Esophagus squamous epithelium (tissue), 4 donors: Measurements from ENCODE around the gene UBE2O.

Experiments
- POLR2A ChIP-seq, 4 donors: fragments of 450-650 bp; IDR thresholded peaks; one replicate each; pipeline ENCODE4 v1.6.1; 2017; ENCODE audit warnings: antibody characterized with exemption in 4 of 4, mild to moderate bottlenecking in 4 of 4, moderate library complexity in 3 of 4
- TF ChIP-seq, protein P1 (sequence below), 6 experiments: fragments of 450-650 bp in 4 of 6; fragments of 200-600 bp in 2 of 6; sonication (generic) in 2 of 6; IDR thresholded peaks; one replicate each; pipeline ENCODE4 v1.5.1; 2016 to 2019; ENCODE audit warnings: antibody characterized with exemption in 6 of 6, mild to moderate bottlenecking in 4 of 6, moderate library complexity in 4 of 6

DNA sequence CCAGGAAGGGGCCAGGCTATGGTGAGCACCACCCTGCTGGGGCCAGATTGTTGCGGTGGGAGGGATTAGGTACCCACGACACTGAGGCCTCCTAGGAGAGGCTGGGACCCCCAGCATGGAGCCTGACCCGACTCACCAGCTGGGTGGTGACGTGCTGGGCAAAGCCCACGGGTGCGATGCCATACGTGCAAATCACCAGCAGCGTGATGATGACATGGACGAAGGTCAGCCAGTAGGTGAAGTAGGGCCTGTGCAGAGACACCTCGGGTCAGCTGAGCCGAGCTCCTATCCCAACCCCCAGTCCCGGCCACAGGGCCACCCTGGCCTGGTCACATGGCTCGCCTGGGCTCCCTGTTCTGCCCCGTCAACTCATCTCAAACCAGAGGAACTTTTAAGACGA is 21.9 kb upstream of the UBE2O start:
- TF ChIP-seq, protein P1, sequence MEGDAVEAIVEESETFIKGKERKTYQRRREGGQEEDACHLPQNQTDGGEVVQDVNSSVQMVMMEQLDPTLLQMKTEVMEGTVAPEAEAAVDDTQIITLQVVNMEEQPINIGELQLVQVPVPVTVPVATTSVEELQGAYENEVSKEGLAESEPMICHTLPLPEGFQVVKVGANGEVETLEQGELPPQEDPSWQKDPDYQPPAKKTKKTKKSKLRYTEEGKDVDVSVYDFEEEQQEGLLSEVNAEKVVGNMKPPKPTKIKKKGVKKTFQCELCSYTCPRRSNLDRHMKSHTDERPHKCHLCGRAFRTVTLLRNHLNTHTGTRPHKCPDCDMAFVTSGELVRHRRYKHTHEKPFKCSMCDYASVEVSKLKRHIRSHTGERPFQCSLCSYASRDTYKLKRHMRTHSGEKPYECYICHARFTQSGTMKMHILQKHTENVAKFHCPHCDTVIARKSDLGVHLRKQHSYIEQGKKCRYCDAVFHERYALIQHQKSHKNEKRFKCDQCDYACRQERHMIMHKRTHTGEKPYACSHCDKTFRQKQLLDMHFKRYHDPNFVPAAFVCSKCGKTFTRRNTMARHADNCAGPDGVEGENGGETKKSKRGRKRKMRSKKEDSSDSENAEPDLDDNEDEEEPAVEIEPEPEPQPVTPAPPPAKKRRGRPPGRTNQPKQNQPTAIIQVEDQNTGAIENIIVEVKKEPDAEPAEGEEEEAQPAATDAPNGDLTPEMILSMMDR (IDR thresholded peaks at IDR 0.05), result no peak
- TF ChIP-seq POLR2A (IDR thresholded peaks at IDR 0.05), result no peak
